Mesenchymal stem cell (in vitro differentiated cells and primary cell): ENCODE results near the gene IVL.

Experiments
- DNase-seq: peaks from one replicate; pipeline ENCODE4 v3.0.0-alpha.2; 2013
- H2AFZ ChIP-seq: one replicate; pipeline ENCODE4 v1.6.1; 2013; ENCODE audit warnings: low read depth, mild to moderate bottlenecking, control low read depth, inconsistent platforms, low read length, moderate library complexity
- H2AK5ac ChIP-seq: 2 replicates; pipeline ENCODE4 v1.6.1; 2013; ENCODE audit warnings: low read length, moderate library complexity, mild to moderate bottlenecking, inconsistent platforms; ENCODE audit not compliant: severe bottlenecking
- H2BK120ac ChIP-seq: one replicate; pipeline ENCODE4 v1.6.1; 2013; ENCODE audit warnings: low read depth, mild to moderate bottlenecking, inconsistent platforms, low read length, moderate library complexity
- H2BK12ac ChIP-seq, 2 experiments: one replicate each; pipeline ENCODE4 v1.6.1; 2013; ENCODE audit warnings: inconsistent platforms in 2 of 2, low read length in 2 of 2, mild to moderate bottlenecking in 2 of 2, moderate library complexity in 2 of 2, control low read depth in 1 of 2
- H2BK15ac ChIP-seq: one replicate; pipeline ENCODE4 v1.6.1; 2013; ENCODE audit warnings: mild to moderate bottlenecking, low read depth, inconsistent platforms; ENCODE audit not compliant: poor library complexity, severe bottlenecking
- H2BK5ac ChIP-seq: 2 replicates; pipeline ENCODE4 v1.6.1; 2013; ENCODE audit warnings: low read depth, mild to moderate bottlenecking, low read length, control low read depth, inconsistent platforms; ENCODE audit not compliant: poor library complexity, severe bottlenecking
- H3K14ac ChIP-seq, 2 experiments: one replicate each; pipeline ENCODE4 v1.6.1; 2013; ENCODE audit warnings: inconsistent platforms in 2 of 2, low read length in 2 of 2, control low read depth in 1 of 2, mild to moderate bottlenecking in 1 of 2, moderate library complexity in 1 of 2
- H3K18ac ChIP-seq, 2 experiments: one replicate each; pipeline ENCODE4 v1.6.1; 2013; ENCODE audit warnings: inconsistent platforms in 2 of 2, low read length in 2 of 2, control low read depth in 1 of 2, low read depth in 1 of 2, mild to moderate bottlenecking in 1 of 2
- H3K23ac ChIP-seq, 2 experiments: one replicate each; pipeline ENCODE4 v1.6.1; 2013; ENCODE audit warnings: inconsistent platforms in 2 of 2, low read length in 2 of 2, mild to moderate bottlenecking in 2 of 2, moderate library complexity in 2 of 2, control low read depth in 1 of 2
- H3K27ac ChIP-seq: 2 replicates; pipeline ENCODE4 v1.5.1; 2013; ENCODE audit warnings: mild to moderate bottlenecking, moderate library complexity, low read length, control low read depth, inconsistent platforms; ENCODE audit not compliant: poor library complexity, severe bottlenecking
- H3K27me3 ChIP-seq, 2 experiments: 2 replicates each; pipeline versions ENCODE4 v1.6.1 to v1.7.0; 2013; ENCODE audit warnings: low read length in 2 of 2, mild to moderate bottlenecking in 2 of 2, moderate library complexity in 2 of 2, control low read depth in 1 of 2, inconsistent platforms in 1 of 2; ENCODE audit not compliant: control insufficient read depth in 1 of 2, insufficient read depth in 1 of 2
- H3K36me3 ChIP-seq, 2 experiments: 2 replicates each; pipeline versions ENCODE4 v1.6.1 to v1.7.0; 2013; ENCODE audit warnings: low read length in 2 of 2, control low read depth in 1 of 2, inconsistent platforms in 1 of 2, low read depth in 1 of 2, mild to moderate bottlenecking in 1 of 2; ENCODE audit not compliant: insufficient read depth in 2 of 2, control insufficient read depth in 1 of 2
- H3K4ac ChIP-seq, 2 experiments: one replicate each; pipeline ENCODE4 v1.6.1; 2013; ENCODE audit warnings: inconsistent platforms in 2 of 2, low read length in 2 of 2, mild to moderate bottlenecking in 2 of 2, moderate library complexity in 2 of 2, control low read depth in 1 of 2, low read depth in 1 of 2
- H3K4me1 ChIP-seq: 2 replicates; pipeline ENCODE4 v1.6.1; 2013; ENCODE audit warnings: low read depth, low read length, control low read depth; ENCODE audit not compliant: control insufficient read depth, insufficient read depth
- H3K4me2 ChIP-seq: 2 replicates; pipeline ENCODE4 v1.6.1; 2013; ENCODE audit warnings: low read length, mild to moderate bottlenecking, inconsistent platforms; ENCODE audit not compliant: poor library complexity, severe bottlenecking
- H3K4me3 ChIP-seq, 2 experiments: 2 replicates each; pipeline versions ENCODE4 v1.5.1 to v1.7.0; 2013; ENCODE audit warnings: low read length in 2 of 2, mild to moderate bottlenecking in 2 of 2, control low read depth in 1 of 2, low read depth in 1 of 2; ENCODE audit not compliant: insufficient read depth in 1 of 2
- H3K79me1 ChIP-seq: replicated peaks from 2 replicates; pipeline ENCODE4 v1.6.1; 2013; ENCODE audit warnings: mild to moderate bottlenecking, control low read depth, low read length, inconsistent platforms; ENCODE audit not compliant: poor library complexity, severe bottlenecking
- H3K9ac ChIP-seq: 2 replicates; pipeline ENCODE4 v1.7.0; 2013; ENCODE audit warnings: mild to moderate bottlenecking, low read length, moderate library complexity
- H3K9me3 ChIP-seq: 2 replicates; pipeline ENCODE4 v1.7.0; 2013; ENCODE audit warnings: mild to moderate bottlenecking, low read length; ENCODE audit not compliant: control insufficient read depth
- H4K8ac ChIP-seq: one replicate; pipeline ENCODE4 v1.6.1; 2013; ENCODE audit warnings: inconsistent platforms, mild to moderate bottlenecking, low read length, moderate library complexity
- H4K91ac ChIP-seq: one replicate; pipeline ENCODE4 v1.6.1; 2013; ENCODE audit warnings: mild to moderate bottlenecking, low read length, inconsistent platforms
- WGBS: methylation state at CpG from one replicate; pipeline ENCODE4 v1.1.7; 2013; ENCODE audit warnings: mixed read lengths; 5-methylcytosine and 5-hydroxymethylcytosine counted together

IVL gene

GRCh38 chr1:152959801-152960451 is 51.6 kb downstream of the IVL start:
- H2BK120ac ChIP-seq, result no peak overlapping the region
- no peak overlapping the region for H2BK5ac ChIP-seq
- no peak overlapping the region for H3K23ac ChIP-seq
- H2BK15ac ChIP-seq, result no peak overlapping the region
- no peak overlapping the region for H2AK5ac ChIP-seq
- H3K4me3 ChIP-seq, result no peak overlapping the region
- H2AFZ ChIP-seq, result no peak overlapping the region
- 85% methylated on average over 10 of the region's 10 CpGs for whole genome bisulfite sequencing
- H4K91ac ChIP-seq, result no peak overlapping the region
- H3K27ac ChIP-seq, result no peak overlapping the region
- H3K18ac ChIP-seq, result no peak overlapping the region
- no peak overlapping the region for H3K9ac ChIP-seq
- no peak overlapping the region for H2BK12ac ChIP-seq
- H3K14ac ChIP-seq, result no peak overlapping the region
- H3K4me2 ChIP-seq, result no peak overlapping the region
- H4K8ac ChIP-seq, result no peak overlapping the region
- no peak for DNase-seq
- H3K4me1 ChIP-seq, result no peaks in the 10 kb centered on the region
- H3K9me3 ChIP-seq, result no peaks in the 10 kb centered on the region
- no peak overlapping the region for H3K4ac ChIP-seq
- H3K79me1 ChIP-seq, result no peaks in the 10 kb centered on the region
- H3K27me3 ChIP-seq, result no peaks in the 10 kb centered on the region
- no peaks in the 10 kb centered on the region for H3K36me3 ChIP-seq

DNA sequence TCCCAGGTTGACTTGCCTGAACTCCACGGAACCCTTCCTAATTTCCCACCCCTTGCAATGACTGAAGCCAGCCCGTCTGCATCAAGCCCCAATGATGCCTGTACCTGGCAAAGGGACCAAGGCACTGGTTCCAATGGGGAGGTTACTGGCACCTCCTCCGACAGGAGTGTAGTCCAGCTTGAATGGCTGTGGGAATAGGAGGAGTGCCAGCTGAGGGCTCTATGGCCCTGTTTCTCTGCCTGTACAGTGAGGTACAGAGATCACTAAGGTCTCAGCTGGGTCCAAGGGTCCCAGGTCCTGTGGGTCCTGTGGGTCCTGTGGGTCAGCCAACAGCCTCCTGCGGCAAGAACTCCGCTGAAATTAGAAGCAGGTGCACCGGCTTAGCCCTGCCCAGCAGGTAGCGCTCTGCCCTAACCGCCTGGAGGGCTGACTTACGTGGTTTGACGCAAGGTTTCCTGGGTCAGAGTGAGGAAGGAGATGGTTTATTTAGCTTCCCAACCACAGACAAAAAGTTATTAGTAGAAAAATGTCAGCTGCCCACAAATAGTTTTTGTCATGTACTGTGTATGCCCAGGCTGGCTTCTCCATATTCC is 52.2 kb downstream of the IVL start:
- Histone ChIP-seq H3K4ac (no peak overlapping the region), H3K18ac (no peak overlapping the region), H2BK120ac (no peak overlapping the region), H4K91ac (no peak overlapping the region), H2BK5ac (no peak overlapping the region), H4K8ac (no peak overlapping the region), H3K9ac (no peak overlapping the region), H3K4me3 (no peak overlapping the region), H3K27me3 (no peaks in the 10 kb centered on the region), H3K9me3 (no peaks in the 10 kb centered on the region), H3K4me2 (no peak overlapping the region), H3K4me1 (no peaks in the 10 kb centered on the region), H2AFZ (no peak overlapping the region), H3K36me3 (no peaks in the 10 kb centered on the region), H2AK5ac (no peak overlapping the region), H2BK15ac (no peak overlapping the region), H3K79me1 (no peaks in the 10 kb centered on the region), H3K23ac (no peak overlapping the region), H2BK12ac (no peak overlapping the region), H3K27ac (no peak overlapping the region), H3K14ac (no peak overlapping the region)
- DNase-seq, result no peak
- WGBS, result 70% methylated on average over 6 of the region's 10 CpGs
